Stimulated activated CD8-positive, alpha-beta memory T cell treated with anti-CD3 and anti-CD28 coated beads, Interleukin-7, amount 100 ng/mL, for 4 hours (primary cell): Measurements from ENCODE around the gene POLR2A.
A peak's percentile ranks its signal among the peaks of the same experiment; 100 is the strongest.

Experiments used
- DNase-seq, 2 donors: peaks; one replicate each; pipeline ENCODE4 v3.0.0-alpha.2; 2020; ENCODE audit warnings: low read depth in 2 of 2

POLR2A gene

DNA sequence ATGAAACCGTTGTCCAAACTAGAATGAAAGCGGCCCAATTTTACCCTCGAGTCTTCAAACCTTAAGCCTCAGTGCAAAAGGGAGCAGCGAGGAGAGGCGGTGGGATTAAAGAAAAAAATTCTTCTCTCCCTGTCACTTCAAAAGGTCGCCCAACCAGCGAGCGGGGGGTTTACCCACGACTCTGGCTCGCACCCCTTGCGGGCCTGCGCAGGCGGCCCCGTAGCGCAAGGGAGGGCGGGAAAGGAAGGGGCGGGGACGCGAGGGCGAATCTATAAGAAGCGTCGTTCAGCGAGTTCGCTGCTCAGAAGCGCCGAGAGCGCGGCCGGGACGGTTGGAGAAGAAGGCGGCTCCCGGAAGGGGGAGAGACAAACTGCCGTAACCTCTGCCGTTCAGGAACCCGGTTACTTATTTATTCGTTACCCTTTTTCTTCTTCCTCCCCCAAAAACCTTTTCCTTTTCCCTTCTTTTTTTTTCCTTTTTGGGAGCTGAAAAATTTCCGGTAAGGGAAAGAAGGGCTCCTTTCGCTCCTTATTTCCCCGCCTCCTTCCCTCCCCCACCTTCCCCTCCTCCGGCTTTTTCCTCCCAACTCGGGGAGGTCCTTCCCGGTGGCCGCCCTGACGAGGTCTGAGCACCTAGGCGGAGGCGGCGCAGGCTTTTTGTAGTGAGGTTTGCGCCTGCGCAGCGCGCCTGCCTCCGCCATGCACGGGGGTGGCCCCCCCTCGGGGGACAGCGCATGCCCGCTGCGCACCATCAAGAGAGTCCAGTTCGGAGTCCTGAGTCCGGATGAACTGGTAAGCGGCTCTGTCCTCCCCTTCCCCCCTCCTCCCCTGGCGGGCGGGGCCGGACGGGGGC is at the start of gene POLR2A:
POLR2A (plus strand) TSS at position 300 of the 852 bp plus-strand sequence.
- DNase-seq, result peak; percentile 96 to 97

DNA sequence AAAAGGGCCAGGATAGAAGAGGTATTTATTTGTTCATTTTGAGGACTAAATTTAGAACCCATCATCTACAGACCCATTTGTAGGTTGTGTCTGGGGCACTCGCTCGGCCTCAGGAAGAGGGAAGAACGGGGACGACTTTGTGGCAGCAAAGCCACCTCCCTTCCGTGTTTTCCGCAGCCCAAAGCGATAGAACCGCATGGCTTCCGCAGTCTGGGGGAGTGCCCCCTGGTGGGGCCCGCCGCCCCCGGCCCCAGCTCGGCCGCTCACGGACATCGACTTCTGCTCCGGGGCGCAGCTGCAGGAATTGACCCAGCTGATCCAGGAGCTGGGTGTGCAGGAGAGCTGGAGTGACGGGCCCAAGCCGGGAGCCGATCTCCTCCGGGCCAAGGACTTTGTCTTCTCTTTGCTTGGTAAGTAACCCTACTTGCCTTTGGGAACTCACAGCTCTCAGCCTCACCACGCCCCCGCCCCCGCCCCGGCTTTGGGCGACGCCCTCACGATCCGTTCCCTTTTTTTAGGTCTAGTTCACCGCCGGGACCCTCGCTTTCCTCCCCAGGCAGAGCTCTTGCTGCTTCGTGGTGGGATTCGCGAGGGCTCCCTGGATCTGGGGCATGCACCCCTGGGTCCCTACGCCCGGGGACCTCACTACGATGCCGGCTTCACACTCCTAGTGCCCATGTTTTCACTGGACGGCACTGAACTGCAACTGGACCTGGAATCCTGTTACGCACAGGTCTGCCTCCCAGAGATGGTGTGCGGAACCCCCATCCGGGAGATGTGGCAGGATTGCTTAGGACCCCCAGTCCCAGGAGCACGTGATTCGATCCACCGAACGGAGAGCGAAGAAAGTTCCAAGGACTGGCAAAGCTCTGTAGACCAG is 48.2 kb upstream of the POLR2A start:
- DNase-seq, result peak; percentile 19 to 42

DNA sequence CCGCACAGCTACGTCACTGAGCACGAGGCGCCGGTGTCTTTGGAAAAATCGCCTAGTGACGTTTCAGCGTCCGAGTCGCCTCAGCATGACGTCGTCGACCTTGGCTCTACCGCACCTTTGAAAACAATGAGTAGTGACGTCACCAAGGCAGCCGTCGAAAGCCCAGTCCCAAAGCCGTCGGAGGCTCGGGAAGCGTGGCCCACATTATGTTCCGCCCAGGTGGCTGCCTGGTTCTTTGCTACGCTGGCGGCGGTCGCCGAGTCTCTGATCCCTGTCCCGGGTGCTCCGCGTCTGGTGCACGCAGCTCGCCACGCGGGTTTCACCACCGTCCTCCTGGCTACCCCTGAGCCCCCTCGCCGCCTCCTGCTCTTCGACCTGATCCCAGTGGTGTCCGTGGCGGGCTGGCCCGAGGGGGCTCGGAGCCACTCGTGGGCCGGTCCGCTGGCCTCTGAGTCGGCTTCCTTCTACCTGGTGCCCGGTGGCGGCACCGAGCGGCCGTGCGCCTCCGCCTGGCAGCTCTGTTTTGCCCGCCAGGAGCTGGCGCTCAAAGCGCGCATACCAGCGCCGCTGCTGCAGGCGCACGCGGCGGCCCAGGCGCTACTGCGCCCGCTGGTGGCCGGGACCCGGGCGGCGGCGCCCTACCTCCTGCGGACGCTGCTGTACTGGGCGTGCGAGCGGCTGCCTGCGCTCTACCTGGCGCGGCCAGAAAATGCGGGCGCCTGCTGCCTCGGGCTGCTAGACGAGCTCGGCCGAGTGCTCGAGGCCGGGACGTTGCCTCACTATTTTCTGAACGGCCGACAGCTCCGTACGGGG is 47.4 kb upstream of the POLR2A start:
- DNase-seq, result peak; percentile 43 to 77

DNA sequence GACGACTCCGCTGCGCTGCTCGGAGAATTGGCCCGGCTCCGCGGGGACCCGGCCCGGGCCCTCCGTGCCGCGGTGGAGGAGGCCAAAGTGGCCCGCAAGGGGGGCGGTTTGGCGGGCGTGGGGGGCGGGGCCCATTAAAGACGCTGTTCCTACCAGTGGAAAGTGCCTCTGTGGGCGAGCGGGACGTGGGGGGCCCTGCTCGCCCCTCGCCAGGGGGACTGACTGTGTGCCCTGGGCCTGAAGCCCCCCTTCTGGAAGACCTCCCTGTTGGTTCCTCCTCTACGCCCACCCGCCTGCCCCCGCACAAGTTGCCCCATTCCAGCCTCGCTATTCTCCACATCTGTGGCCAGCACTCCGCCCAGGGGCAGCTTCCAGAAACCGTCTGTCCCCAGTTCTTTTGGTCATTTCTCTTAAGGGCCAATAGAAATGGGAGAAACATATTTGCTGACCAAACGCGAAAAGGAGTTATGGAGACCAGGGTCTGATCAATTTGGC is 46.8 kb upstream of the POLR2A start:
- DNase-seq, result no peak

DNA sequence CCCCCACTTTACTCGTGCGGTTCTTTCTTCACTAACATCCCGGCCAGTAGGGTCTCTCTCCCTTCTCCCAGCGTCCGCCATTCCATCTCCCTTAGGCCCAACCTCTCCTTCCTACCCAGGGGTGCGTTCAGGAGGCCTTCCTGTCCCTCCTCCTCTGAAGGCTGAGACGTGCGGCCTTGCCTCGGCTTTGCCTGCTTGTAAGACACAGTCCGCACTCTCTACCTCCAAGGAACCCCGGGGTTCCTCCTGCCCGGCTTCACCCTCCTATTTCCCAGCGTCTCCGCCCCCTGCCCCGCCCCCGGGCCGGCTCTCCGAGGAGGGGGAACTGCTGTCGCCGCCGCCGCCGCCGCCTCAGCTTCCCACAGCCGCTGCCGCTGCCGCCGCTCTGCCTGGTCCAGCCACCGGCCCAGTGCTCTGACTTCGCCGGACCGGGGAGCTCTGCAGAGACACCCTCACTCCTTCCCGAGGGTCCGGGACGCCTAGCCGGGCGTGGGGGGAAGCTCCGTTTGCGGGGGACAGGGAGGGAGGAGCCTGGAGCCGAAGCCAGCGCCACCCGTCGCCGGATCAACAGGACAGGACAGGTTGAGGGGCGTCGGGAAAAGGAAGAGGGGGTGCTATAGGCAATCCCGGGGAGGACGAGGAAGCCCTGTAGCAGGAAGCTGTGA is 46.1 kb upstream of the POLR2A start:
- DNase-seq, result peak in 1 of 2 donors; percentile 52

DNA sequence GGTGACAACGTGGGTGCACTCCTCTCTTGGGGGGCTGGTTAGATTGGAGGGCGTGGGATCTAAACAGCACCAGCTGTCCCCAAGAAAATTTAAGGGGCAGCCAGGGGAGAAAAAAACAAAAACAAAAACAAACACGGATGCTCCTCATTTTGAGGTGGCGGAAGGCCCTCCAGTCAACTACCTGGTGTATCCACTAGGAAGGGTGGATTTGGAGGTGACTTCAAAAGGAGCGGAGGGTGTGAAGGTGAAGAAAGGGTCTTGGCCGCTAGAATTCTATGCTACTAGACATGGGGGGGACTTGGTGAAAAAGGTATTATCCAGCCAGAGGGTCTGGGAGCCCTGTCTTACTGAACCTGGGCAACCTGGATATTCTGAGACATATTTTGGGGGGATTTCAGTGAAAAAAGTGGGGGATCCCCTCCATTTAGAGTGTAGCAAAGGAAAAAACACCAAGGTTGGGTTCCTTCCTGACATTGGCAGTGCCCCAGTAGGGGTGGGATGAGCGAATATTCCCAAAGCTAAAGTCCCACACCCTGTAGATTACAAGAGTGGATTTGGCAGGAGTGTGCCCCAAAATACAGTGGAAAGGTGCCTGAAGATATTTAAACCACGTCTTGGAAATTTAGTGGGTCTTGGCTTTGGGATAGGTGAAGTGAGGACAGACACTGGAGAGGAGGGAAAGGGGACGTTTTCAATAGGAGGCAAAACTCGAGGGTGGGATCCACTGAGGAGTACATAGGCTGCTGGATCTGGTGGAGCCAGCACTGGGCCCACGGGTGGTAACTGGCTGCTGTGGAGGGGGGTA is 45.3 kb upstream of the POLR2A start:
- no peak for DNase-seq

DNA sequence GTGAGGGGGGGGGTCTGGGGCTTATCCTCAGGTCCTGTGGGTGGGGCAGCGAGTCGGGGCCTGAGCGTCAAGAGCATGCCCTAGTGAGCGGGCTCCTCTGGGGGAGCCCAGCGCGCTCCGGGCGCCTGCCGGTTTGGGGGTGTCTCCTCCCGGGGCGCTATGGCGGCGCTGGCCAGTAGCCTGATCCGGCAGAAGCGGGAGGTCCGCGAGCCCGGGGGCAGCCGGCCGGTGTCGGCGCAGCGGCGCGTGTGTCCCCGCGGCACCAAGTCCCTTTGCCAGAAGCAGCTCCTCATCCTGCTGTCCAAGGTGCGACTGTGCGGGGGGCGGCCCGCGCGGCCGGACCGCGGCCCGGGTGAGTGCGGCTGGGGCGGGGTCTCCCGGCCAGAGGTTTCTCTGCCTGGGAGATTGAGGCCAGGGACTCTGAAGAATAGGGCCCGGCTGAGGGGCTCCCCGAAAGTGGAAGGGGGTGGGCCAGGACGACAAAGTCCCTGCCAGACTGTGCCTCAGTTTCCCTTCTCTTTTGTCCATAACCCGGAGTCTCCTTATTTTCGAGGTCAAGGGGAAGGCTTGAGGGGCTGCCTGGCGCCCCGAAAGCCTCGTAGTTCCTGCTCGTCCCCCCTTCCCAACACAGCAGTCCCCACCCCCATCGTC is 44.6 kb upstream of the POLR2A start, which contains the start of gene FGF11:
FGF11 (plus strand) TSS at position 51 of the 651 bp plus-strand sequence; CDS start at position 160, 109 bp downstream.
- no peak for DNase-seq

DNA sequence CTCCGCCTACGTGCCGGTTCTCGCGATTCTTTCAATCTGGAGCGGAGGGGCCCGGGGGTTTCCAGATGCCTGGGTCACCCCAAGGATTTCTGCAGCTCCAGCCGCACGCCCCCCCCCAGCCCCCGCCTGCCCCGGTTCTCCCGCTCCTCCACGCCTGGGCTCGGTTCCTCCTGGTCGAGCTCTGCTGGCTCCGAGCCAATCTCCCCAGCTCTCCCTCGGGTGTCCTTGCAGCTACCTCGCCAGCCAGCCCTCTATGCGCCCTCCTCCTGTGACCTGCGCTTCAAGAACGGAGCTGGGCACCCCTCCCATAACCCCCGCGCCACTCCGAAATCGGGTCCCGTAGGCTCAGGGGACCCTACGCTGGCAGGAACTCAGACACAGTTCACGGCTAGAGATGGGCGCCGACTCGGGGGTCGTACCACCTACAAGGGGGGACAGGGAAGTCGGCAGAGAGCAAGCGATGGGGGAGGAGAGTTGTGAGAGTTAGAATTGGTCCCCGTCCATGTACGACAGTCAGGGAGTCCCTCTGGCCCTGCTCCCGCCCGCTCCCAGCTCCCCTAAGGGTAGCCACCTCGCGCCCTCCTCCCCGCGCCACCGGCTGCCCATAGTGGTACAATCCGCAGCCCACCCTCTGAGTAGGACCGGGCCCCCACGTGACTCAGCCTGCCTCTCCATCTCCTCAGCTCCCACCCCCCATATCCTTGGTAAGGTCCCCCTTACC is 43.9 kb upstream of the POLR2A start:
- no peak for DNase-seq

DNA sequence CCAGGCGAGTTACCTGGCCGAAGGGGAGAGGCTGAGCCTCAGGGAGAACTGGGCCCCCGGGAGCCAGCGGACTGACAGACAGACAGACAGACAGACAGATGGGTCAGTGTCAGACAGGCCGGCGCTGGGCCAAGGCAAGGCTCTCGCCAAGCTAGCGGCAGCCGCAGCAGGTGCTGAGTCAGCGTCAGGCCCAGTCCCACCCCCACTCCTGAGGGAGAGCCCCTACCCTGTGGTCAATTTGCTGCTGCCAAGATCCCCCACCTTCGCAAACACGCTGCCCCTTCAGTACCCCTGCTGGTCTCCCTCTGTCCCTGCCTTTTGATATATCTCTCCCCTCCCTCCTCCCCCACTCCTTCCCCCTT is 43.4 kb upstream of the POLR2A start:
- DNase-seq, result no peak

DNA sequence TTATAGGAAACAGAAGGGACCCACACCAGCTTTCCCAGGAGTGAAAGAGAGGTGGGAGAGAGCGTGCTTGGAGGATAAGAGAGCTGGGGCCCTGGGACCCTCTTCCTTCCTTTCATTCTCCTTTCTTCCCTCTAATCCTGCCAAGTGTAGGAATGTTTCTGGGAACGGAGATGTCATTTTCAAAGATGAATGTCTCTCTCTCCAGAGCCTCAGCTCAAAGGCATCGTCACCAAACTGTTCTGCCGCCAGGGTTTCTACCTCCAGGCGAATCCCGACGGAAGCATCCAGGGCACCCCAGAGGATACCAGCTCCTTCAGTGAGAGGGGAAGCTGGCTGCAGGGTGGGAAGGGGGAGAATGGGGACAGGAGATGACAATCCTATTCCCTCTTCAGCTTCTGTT is 42.9 kb upstream of the POLR2A start:
- DNase-seq, result no peak

DNA sequence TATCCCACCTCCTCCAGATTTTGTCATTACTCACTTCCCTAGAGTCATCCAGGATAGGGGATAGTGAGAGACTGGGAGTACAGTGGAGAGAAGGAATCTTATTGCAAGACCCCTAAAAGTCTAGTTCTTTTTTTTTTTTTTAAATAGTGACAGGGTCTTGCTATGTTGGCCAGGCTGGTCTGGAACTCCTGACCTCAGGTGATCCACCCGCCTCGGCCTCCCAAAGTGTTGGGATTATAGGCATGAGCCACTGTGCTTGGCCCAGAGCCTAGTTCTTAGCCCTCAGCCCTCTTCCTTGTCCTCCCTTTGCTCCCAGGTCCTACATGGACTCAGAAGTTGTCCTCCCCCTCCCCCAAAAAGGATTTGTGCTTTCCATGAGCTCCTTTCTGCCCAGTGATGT is 42.0 kb upstream of the POLR2A start:
- DNase-seq, result no peak

DNA sequence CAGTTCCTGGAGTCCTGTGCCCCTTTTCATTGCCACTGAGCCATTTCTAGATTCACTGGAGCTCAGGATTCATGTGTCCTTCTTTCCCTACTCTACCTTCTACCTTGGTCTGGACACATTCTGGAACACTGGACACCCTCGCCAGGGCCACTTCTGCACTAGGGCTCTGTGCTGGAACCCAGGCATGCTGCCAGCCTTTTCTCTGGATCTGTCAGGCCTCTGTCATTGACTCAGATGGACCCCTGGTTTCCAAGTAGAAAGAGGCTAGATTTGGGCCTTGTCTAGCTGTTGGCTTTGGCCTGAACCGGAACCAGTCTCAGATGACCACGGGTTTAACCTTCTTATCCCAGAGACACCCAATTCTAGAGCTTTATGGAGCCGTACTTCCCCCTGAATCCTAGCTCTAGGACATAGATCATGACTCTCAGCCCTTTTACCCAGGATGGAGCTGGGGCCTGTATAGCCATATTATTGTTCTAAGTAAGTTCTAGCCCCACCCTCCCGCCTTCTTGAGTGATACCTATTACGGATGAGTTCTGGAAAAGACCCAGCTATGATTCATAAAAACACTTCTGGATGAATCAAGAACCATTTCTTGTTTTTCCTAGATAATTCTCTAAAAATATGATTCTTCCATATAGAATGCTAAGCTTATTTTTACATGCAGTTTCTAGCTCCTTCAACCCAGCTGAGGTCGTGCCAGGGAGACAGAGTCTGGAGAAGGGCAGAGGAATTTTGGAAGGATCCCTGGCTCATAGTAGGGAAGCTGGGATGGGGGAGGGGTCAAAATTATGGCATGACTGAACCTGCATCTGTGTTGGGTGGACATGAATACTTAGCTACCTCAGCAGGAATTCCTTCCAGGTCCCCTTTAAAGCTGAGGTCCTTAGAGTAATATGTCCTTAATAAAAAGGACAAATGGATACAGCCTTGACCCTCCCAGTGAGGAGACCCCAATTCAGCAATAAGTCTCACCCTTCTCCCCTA is 40.4 kb upstream of the POLR2A start:
- DNase-seq, result no peak

DNA sequence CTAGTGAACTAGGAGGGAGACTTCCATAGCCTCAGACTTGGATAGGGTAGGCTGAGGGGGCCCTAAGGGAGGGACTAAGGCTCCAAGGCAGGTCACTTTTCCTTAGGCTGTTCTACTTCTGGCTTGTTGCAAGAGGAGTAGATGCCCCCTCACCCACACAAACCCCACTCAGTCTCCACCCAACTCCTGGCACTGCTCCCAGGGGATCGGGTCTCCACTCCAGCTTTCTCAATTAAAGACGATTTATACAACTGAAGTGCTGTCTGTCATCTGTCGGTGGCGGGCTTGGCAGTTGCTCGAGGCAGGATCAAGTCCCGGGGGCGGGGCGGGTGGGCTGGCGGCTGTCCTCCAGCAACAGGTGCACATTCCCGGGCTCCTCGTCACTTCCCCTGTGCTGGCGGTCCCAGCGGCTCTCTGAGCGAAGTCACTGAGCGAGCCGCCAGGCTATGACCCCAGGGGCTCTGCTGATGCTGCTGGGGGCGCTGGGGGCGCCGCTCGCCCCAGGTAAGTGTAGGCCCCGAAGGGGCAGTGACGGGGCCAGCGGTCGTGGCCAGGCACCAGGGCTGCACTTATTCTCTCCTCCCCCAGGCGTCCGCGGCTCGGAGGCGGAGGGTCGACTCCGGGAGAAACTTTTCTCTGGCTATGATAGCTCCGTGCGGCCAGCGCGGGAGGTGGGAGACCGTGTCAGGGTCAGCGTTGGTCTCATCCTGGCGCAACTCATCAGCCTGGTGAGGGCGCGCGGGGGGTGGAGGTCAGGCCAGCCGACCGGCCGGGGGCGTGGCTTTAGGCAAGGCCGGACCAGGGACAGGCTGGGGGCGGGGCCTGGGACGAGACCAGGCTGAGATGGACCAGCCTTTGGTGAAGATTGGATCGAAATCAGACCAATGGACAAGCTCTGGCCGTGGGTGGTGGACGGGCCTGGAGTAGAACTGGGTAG is 39.2 kb upstream of the POLR2A start, which contains the start of gene CHRNB1:
CHRNB1 (plus strand) TSS at position 380 of the 937 bp plus-strand sequence; CDS start at position 447, 67 bp downstream.
- no peak for DNase-seq

DNA sequence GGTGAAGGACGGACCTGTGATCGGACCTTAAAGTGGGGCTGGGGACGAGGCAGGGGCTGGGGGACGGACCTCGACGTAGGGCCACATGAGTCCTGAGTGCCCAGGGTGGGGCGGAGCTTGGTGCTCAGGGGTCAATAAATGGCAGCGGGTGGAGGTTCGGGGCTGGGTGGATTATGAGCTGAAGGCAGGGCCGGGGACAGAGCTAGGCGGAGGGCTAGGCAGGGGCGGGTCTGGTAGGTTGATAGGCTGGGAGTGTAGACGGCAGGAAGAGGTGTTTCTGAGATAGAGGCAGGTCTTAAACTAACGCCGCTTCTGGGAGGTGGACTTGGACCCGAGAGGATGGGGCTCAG is 38.6 kb upstream of the POLR2A start:
- no peak for DNase-seq

DNA sequence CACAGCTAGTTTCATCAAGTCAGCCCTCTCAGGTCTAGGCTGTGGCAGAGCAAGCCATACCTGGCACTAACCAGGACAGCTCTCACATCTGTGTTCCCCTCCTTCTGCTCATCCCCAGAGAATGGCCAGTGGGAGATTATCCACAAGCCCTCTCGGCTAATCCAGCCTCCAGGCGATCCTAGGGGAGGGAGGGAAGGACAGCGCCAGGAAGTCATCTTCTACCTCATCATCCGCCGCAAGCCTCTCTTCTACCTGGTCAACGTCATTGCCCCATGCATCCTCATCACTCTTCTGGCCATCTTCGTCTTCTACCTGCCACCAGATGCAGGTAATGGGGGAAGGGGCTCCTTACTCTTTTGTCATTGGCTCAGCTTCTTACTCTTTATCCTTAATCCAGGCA is 35.7 kb upstream of the POLR2A start:
- no peak for DNase-seq

DNA sequence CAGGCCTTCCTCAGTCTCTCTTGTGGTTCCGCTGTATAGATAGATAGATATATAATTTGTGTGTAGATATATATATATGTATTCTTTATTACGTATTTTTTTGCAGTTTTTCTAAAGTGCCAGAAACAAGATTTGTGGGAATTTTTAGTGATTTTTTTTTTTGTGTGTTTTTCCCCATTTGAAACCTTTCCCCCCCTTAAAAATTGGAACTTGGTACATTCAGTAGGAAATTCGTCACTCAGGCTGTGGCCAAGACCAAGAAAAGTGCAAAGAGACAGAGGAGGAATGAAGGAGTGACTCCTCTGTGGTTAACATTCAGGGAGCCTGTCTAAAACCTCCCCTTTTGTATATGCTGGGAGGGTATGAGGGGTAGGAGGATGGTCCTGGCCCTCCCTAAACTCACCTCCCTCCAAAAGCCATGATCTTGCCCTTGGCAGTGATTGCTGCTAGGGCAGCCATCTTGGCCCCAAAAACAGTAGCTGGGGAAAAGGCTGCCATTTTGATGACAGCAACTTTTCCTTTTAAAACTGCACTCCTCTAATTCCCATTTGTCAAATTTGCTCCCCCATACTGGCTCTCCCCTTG is 24.1 kb upstream of the POLR2A start:
- no peak for DNase-seq
